GM23248 (cell line): ENCODE data around the gene KCTD15. TPM values are rescaled to one million over a fixed set of nuclear protein-coding genes. Genes with fewer than 3 reads are reported as not detected.
A peak's percentile ranks its signal among the peaks of the same experiment; 100 is the strongest.
"Not testable (repeated sequence)": the region's sequence is repeated elsewhere in the genome, so short reads cannot be mapped to it uniquely, and the experiment has no call there.

ENCODE experiments used
- DNase-seq: peaks from one replicate; pipeline ENCODE4 v3.0.0-alpha.2; 2015
- H2AFZ ChIP-seq: fragments of 200-600 bp; sonication (generic); 2 replicates; pipeline ENCODE4 v1.6.1; 2016; ENCODE audit warnings: antibody characterized with exemption
- H3F3A ChIP-seq: fragments of 200-600 bp; sonication (generic); 2 replicates; pipeline ENCODE4 v1.6.1; 2016; ENCODE audit warnings: mild to moderate bottlenecking, antibody characterized with exemption, mixed run types; ENCODE audit not compliant: insufficient read depth
- H3K27ac ChIP-seq: fragments of 200-600 bp; sonication (generic); 2 replicates; pipeline ENCODE4 v1.5.1; 2016; ENCODE audit warnings: mild to moderate bottlenecking
- H3K27me3 ChIP-seq: fragments of 200-600 bp; sonication (generic); replicated peaks from 2 replicates; pipeline ENCODE4 v1.6.1; 2016; ENCODE audit warnings: mild to moderate bottlenecking; ENCODE audit not compliant: insufficient read depth
- H3K36me3 ChIP-seq: fragments of 200-600 bp; sonication (generic); 2 replicates; pipeline ENCODE4 v1.6.1; 2016; ENCODE audit warnings: low read depth, mild to moderate bottlenecking
- H3K4me1 ChIP-seq: fragments of 200-600 bp; sonication (generic); 2 replicates; pipeline ENCODE4 v1.6.1; 2016; ENCODE audit warnings: mild to moderate bottlenecking; ENCODE audit not compliant: insufficient read depth
- H3K4me2 ChIP-seq: fragments of 200-600 bp; sonication (generic); one replicate; pipeline ENCODE4 v1.6.1; 2016; ENCODE audit warnings: mild to moderate bottlenecking; ENCODE audit not compliant: unreplicated experiment
- H3K4me3 ChIP-seq: fragments of 200-600 bp; sonication (generic); 2 replicates; pipeline ENCODE4 v1.5.1; 2016; ENCODE audit warnings: mild to moderate bottlenecking
- H3K79me2 ChIP-seq: fragments of 200-600 bp; sonication (generic); 2 replicates; pipeline ENCODE4 v1.6.1; 2016; ENCODE audit warnings: mild to moderate bottlenecking; ENCODE audit not compliant: insufficient read depth
- H3K9ac ChIP-seq: fragments of 200-600 bp; sonication (generic); 2 replicates; pipeline ENCODE4 v1.6.1; 2016; ENCODE audit warnings: mild to moderate bottlenecking
- H3K9me2 ChIP-seq: fragments of 200-600 bp; sonication (generic); 2 replicates; pipeline ENCODE4 v1.6.1; 2016; ENCODE audit warnings: mixed run types, mild to moderate bottlenecking, moderate library complexity; ENCODE audit not compliant: insufficient read depth
- H3K9me3 ChIP-seq: fragments of 200-600 bp; sonication (generic); one replicate; pipeline ENCODE4 v1.6.1; 2017; ENCODE audit warnings: low read depth
- H4K20me1 ChIP-seq: fragments of 200-600 bp; sonication (generic); 2 replicates; pipeline ENCODE4 v1.6.0; 2016; ENCODE audit not compliant: insufficient read depth
- EZH2 ChIP-seq: fragments of 200-600 bp; sonication (generic); IDR thresholded peaks from 2 replicates; pipeline ENCODE4 v1.6.1; 2018; ENCODE audit warnings: antibody characterized with exemption, mild to moderate bottlenecking; ENCODE audit not compliant: insufficient read depth, poor library complexity, severe bottlenecking
- EZH2phosphoT487 ChIP-seq: fragments of 200-600 bp; sonication (generic); IDR thresholded peaks from 2 replicates; pipeline ENCODE4 v1.6.1; 2018; ENCODE audit warnings: antibody characterized with exemption, moderate library complexity, mild to moderate bottlenecking, low read depth; ENCODE audit not compliant: insufficient read depth
- WGBS, 2 experiments: methylation state at CpG; one replicate each; pipeline ENCODE4 v1.1.6; 2015 to 2017; ENCODE audit warnings: low lambda C conversion rate in 2 of 2, low coverage in 1 of 2; ENCODE audit errors: missing lambda C conversion rate in 2 of 2; 5-methylcytosine and 5-hydroxymethylcytosine counted together
- in situ Hi-C: fragments of 300-500 bp; cut with MboI; formaldehyde crosslinking; loops from 2 replicates; pipeline ENCODE4 v1.15.0; 2020
- polyA plus RNA-seq: library from polyadenylated mRNA; unstranded; fragments of >200 nt; fragmentation: Nextera tagmentation; extraction: Ambion mirVana; gene quantifications from 2 replicates; pipeline ENCODE4 v1.2.1, GENCODE V29; 2016
- total RNA-seq: library from RNA; depleted of rRNA; stranded (reverse); fragments of >200 nt; shearing (Covaris generic); gene quantifications from 2 replicates; pipeline ENCODE4 v1.2.3, GENCODE V29; 2014

KCTD15 gene
- total and polyA plus RNA-seq, 2 experiments from 2014 or later: 7.5 to 117 TPM

DNA sequence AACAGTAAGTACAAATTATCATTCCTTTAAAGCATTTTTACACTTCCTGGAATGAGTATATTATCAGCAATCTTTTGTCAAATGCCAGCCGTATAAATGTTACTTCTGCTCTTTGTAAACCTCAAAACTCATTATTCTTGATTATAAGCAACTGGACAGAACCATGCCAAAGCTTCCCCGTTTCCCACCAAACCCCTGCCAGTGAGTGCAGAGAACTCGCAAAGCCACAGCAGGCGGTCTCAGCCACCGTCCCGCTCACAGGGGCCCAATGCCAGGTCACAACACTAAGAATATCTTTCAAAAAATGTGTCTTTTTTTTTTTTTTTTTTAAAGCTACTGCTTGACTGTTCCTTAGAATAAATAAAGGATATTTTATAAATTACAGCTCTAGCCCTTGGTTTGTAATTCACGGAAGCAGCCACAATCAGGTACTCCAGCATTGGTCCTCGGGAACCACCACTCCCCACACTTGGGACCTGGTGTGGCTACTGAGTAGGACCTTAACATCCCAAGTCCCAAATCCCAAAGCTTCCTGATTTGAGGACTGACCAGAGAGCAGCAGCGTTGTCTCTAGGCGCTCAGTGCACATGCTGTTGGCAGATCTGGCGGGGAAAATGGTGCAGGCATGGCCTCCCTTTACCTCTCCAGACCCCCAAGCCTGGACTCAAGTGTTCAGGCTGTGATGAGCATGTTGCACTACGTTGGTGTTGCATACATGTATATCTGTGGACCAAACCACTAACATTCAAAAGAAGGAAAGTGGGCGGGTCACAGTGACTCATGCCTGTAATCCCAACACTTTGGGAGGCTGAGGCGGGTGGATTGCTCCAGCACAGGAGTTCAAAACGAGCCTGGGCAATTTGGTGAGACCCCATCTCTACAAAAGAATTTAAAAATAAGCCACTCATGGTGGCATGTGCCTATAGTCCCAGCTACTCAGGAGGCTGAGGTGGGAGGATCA lies 19.0 kb downstream of the KCTD15 start:
- in situ Hi-C loops: no loop called here
- no peaks in the 10 kb centered on the region for H3K27me3 ChIP-seq
- H3K9me2 ChIP-seq: no peaks in the 10 kb centered on the region
- DNase-seq: peak; percentile 66
- no peak overlapping the region for H3K4me2 ChIP-seq
- TF ChIP-seq EZH2 (no peak), EZH2phosphoT487 (no peak)
- H3K27ac ChIP-seq: no peak overlapping the region
- no peaks in the 10 kb centered on the region for H3F3A ChIP-seq
- H3K9ac ChIP-seq: no peak overlapping the region
- no peaks in the 10 kb centered on the region for H3K79me2 ChIP-seq
- H2AFZ ChIP-seq: no peak overlapping the region
- H4K20me1 ChIP-seq: no peaks in the 10 kb centered on the region
- H3K36me3 ChIP-seq: no peaks in the 10 kb centered on the region
- no peak overlapping the region for H3K4me3 ChIP-seq
- WGBS, 2 experiments: 64 to 66% methylated on average over 15 of the region's 15 CpGs
- H3K4me1 ChIP-seq: peaks cover 4% of the 10 kb centered on the region; the same call in 1 of the 2 replicates
- no peaks in the 10 kb centered on the region for H3K9me3 ChIP-seq

DNA sequence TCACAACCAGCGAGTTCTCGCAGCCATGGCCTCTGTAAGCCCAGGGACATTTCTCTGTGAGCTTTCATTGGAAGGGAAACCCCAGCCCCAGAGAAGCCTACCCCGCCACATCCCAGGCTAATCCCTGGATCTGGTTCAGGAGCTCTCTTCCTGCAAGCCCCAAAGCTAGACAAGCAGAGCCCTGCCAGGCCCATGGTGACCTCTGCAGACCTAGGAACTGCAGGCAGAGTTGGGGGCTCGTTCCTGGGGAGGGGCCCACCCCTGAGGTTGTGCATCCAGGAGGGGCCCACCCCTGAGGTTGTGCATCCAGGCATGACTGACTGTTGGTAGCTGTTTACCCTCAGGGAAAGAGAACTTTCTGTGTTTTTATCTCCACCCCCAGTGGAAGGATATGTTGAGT lies 21.7 kb downstream of the KCTD15 start:
- no peaks in the 10 kb centered on the region for H3K9me3 ChIP-seq
- peaks cover 6% of the 10 kb centered on the region; the same call in 1 of the 2 replicates for H3K4me1 ChIP-seq
- H3K36me3 ChIP-seq: no peaks in the 10 kb centered on the region
- no peak overlapping the region for H3K9ac ChIP-seq
- H3K27ac ChIP-seq: no peak overlapping the region
- H3K79me2 ChIP-seq: no peaks in the 10 kb centered on the region
- H4K20me1 ChIP-seq: no peaks in the 10 kb centered on the region
- no peak overlapping the region for H3K4me2 ChIP-seq
- no peak overlapping the region for H2AFZ ChIP-seq
- DNase-seq: no peak
- no peak for TF ChIP-seq EZH2phosphoT487
- no peak for TF ChIP-seq EZH2
- no peaks in the 10 kb centered on the region for H3K9me2 ChIP-seq
- no peaks in the 10 kb centered on the region for H3K27me3 ChIP-seq
- H3K4me3 ChIP-seq: no peak overlapping the region
- no peaks in the 10 kb centered on the region; the same call in 1 of the 2 replicates for H3F3A ChIP-seq
- in situ Hi-C loops: no loop called here
- WGBS, 2 experiments: 85 to 89% methylated on average over 4 of the region's 4 CpGs

DNA sequence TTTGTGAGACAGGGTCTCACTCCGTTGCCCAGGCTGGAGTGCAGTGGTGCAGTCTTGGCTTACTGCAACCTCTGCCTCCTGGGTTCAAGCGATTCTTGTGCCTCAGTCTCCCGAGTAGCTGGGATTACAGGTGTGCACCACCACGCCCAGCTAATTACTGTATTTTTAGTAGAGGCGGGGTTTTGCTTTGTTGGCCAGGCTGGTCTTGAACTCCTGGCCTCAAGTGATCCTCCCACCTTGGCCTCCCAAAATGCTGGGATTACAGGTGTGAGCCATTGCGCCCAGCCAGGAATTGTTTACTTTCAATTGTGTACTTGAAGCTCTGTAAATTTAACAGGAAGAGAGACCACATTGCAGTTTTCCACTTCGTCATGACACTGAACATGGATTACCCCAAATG lies 22.4 kb downstream of the KCTD15 start:
- WGBS, 2 experiments: 92% methylated on average over 6 to 7 of the region's 7 CpGs
- H2AFZ ChIP-seq: not testable (repeated sequence)

DNA sequence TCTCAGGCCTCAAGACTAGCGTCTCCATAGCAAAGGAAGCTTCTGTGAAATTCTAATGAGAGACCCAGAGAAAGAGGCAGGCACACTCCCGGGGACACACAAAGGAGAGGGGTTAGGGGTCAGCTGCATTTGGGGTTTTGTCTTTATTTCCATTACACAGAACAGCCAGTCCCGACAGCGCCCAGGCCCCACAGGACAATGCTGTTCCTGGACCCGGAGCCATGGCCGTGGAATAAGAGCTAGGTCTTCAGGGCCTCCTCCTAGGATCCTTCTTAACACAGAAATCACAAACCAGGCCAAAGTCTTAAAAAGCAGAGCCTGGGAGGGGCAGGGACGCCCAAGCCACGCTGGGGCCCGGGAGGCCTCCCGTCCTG lies 22.8 kb downstream of the KCTD15 start:
- H4K20me1 ChIP-seq: no peaks in the 10 kb centered on the region
- peak overlapping the region; percentile 64 for H3K9ac ChIP-seq
- H3K9me3 ChIP-seq: no peaks in the 10 kb centered on the region
- peaks cover 6% of the 10 kb centered on the region; the same call in 1 of the 2 replicates for H3K4me1 ChIP-seq
- H3K79me2 ChIP-seq: no peaks in the 10 kb centered on the region
- H3K27ac ChIP-seq: peak overlapping the region; percentile 47
- no peaks in the 10 kb centered on the region for H3K27me3 ChIP-seq
- TF ChIP-seq EZH2phosphoT487 (no peak), EZH2 (no peak)
- DNase-seq: no peak
- H3K36me3 ChIP-seq: no peaks in the 10 kb centered on the region
- 47 to 51% methylated on average over 10 of the region's 10 CpGs for WGBS, 2 experiments
- in situ Hi-C loops: no loop called here
- H2AFZ ChIP-seq: peak overlapping the region; percentile 80
- H3K4me2 ChIP-seq: peak overlapping the region; percentile 13
- H3K9me2 ChIP-seq: no peaks in the 10 kb centered on the region
- H3K4me3 ChIP-seq: peak overlapping the region; percentile 61
- no peaks in the 10 kb centered on the region; the same call in 1 of the 2 replicates for H3F3A ChIP-seq

More for the DNA sequence above, 22.4 kb downstream of the KCTD15 start:
- H3K4me3 ChIP-seq, H3K27ac ChIP-seq, H3K9ac ChIP-seq, H3K9me2 ChIP-seq, H4K20me1 ChIP-seq, H3F3A ChIP-seq, H3K4me1 ChIP-seq, H3K9me3 ChIP-seq, DNase-seq, H3K4me2 ChIP-seq, H3K27me3 ChIP-seq, H3K79me2 ChIP-seq, in situ Hi-C loops, H3K36me3 ChIP-seq: not testable (repeated sequence)
